Measurements from ENCODE around the gene CCNT2. TPM values are rescaled to one million over a fixed set of nuclear protein-coding genes. Genes with fewer than 3 reads are reported as not detected.

CCNT2 gene
- total RNA-seq, 3 donors from 2014 or later (not counting 1 experiment from before 2014, with no cell fraction given) = 86.9 to 93.1 (median 87.8) TPM

- Mint-ChIP-seq H3K27me3 (ENCODE audit: low read depth in 2 of 2) (no peaks in the 10 kb centered on the region), H3K4me3 (peak overlapping the region; percentile 10), H3K9me3 (no peaks in the 10 kb centered on the region), H3K36me3 (no peaks in the 10 kb centered on the region), H3K27ac (peak overlapping the region; percentile 6 to 24), H3K4me1 (peaks cover 77% of the 10 kb centered on the region in 2 donors)
- H3K27ac ChIP-seq (ENCODE audit: low read length) = no peak overlapping the region
- H3K4me1 ChIP-seq (ENCODE audit: control insufficient read depth, insufficient read depth, low read length) = peaks cover 12% of the 10 kb centered on the region
- no peak for DNase-seq
- ATAC-seq = no peak
- no peaks in the 10 kb centered on the region for H3K27me3 ChIP-seq (ENCODE audit: control insufficient read depth, insufficient read depth, low read length)
- TF ChIP-seq CTCF (IDR thresholded peaks at IDR 0.05) = no peak
- H3K36me3 ChIP-seq (ENCODE audit: control insufficient read depth, insufficient read depth, low read length) = peaks cover 8% of the 10 kb centered on the region
- H3K9me3 ChIP-seq (ENCODE audit: control insufficient read depth, insufficient read depth, low read length) = no peaks in the 10 kb centered on the region
- H3K4me3 ChIP-seq (ENCODE audit: low read length) = no peak overlapping the region
- intact Hi-C loops (cut with micrococcal nuclease) = no loop called here
- 97% methylated on average over 3 of the region's 3 CpGs for WGBS (ENCODE audit: insufficient coverage)
Measured at GRCh38 chr2:134926231-134926931, 7.8 kb downstream of the CCNT2 start.

DNA sequence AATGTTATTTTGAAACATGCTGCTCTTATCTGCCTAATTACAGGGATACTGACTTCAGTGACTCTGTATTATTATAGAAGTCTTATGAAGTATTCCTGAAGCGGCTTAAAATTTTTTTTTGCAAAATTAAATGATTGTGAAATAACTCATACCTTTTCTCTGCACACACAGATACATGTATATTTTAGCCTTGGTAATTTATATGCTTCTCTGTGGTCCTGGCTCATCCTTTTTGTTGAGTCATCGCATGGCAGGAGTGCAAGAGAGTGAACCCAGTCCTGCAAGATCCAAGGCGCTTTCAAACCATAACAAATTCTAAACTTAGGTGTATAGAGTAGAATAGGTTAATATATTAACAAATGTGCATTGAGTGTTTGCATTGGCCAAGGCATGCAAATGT lies 8.6 kb downstream of the CCNT2 start:
- Mint-ChIP-seq H3K4me1 (peaks cover 75 to 76% of the 10 kb centered on the region in 2 donors), H3K9me3 (no peaks in the 10 kb centered on the region), H3K27me3 (ENCODE audit: low read depth in 2 of 2) (no peaks in the 10 kb centered on the region), H3K36me3 (no peaks in the 10 kb centered on the region), H3K4me3 (no peak overlapping the region), H3K27ac (peak overlapping the region in 1 of 2 donors; percentile 20)
- H3K36me3 ChIP-seq (ENCODE audit: control insufficient read depth, insufficient read depth, low read length) = peaks cover 8% of the 10 kb centered on the region
- no peaks in the 10 kb centered on the region for H3K27me3 ChIP-seq (ENCODE audit: control insufficient read depth, insufficient read depth, low read length)
- H3K9me3 ChIP-seq (ENCODE audit: control insufficient read depth, insufficient read depth, low read length) = no peaks in the 10 kb centered on the region
- WGBS (ENCODE audit: insufficient coverage) = no CpG with 5 or more reads among the region's 3 CpGs
- ATAC-seq (no peak), DNase-seq (no peak)
- H3K4me1 ChIP-seq (ENCODE audit: control insufficient read depth, insufficient read depth, low read length) = peaks cover 11% of the 10 kb centered on the region
- no peak overlapping the region for H3K27ac ChIP-seq (ENCODE audit: low read length)
- H3K4me3 ChIP-seq (ENCODE audit: low read length) = no peak overlapping the region
- intact Hi-C loops (cut with micrococcal nuclease) = no loop called here
- TF ChIP-seq CTCF (IDR thresholded peaks at IDR 0.05) = no peak

DNA sequence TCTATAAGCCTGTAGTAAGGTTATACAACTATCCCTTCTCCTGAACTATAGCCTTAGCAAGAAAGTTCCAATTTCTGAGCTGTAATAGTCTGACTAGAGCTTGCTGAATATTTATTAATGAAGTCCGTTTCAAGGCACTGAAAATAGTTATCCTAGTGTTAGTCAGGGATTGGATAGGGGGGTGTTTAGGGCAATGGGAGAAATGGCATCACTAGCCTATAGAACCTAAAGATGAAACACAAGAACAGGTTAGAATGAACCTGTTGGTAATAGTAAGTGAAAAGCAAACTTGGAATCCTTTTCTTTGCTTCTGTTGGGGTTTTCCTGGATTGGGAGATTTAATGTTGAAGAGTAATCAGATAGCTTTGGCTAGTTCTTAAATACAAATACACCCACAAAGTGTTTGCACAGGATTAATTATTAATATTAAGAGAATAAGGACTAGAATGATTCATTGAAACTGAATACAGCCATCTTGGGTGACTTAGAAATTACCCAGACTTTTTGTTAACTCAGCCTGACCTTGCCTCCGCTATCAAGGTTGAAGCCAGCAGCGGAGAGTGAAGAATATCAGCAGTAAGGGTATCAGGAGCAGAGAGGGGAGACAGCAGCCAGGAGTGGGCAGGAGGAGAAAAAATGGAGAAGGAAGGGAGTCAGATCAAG lies 14.4 kb downstream of the CCNT2 start:
- no peaks in the 10 kb centered on the region for H3K9me3 Mint-ChIP-seq
- peak overlapping the region; percentile 5 to 64 for H3K27ac Mint-ChIP-seq
- no peak overlapping the region for H3K4me3 Mint-ChIP-seq
- Histone ChIP-seq H3K27ac (ENCODE audit: low read length) (no peak overlapping the region), H3K9me3 (ENCODE audit: control insufficient read depth, insufficient read depth, low read length) (no peaks in the 10 kb centered on the region), H3K27me3 (ENCODE audit: control insufficient read depth, insufficient read depth, low read length) (no peaks in the 10 kb centered on the region), H3K4me3 (ENCODE audit: low read length) (no peak overlapping the region), H3K36me3 (ENCODE audit: control insufficient read depth, insufficient read depth, low read length) (peaks cover 10% of the 10 kb centered on the region), H3K4me1 (ENCODE audit: control insufficient read depth, insufficient read depth, low read length) (peaks cover 9% of the 10 kb centered on the region)
- peaks cover 60 to 65% of the 10 kb centered on the region in 2 donors for H3K4me1 Mint-ChIP-seq
- H3K36me3 Mint-ChIP-seq = no peaks in the 10 kb centered on the region
- DNase-seq (no peak), ATAC-seq (no peak)
- intact Hi-C loops (cut with micrococcal nuclease) = no loop called here
- 94% methylated on average over 3 of the region's 3 CpGs for WGBS (ENCODE audit: insufficient coverage)
- H3K27me3 Mint-ChIP-seq (ENCODE audit: low read depth in 2 of 2) = no peaks in the 10 kb centered on the region
- no peak for TF ChIP-seq CTCF (IDR thresholded peaks at IDR 0.05)
